T-cell (primary cell): ENCODE measurements around the gene PDRG1. TPM values are rescaled to one million over a fixed set of nuclear protein-coding genes. Genes with fewer than 3 reads are reported as not detected.

Experiments used
- ATAC-seq, 4 experiments: fragments of 200-7000 bp in 3 of 4; fragments of 150-1000 bp in 1 of 4; cut with Tn5 transposase; replicated peaks in 1 of 4; 1 replicate in 3 of 4; 2 replicates in 1 of 4; pipeline ENCODE4 v1.10.0; 2021; ENCODE audit warnings: moderate library complexity in 3 of 4, mild to moderate bottlenecking in 2 of 4, moderate number of reproducible peaks in 1 of 4
- CTCF ChIA-PET, 2 donors: fragments of 300-600 bp; sonication (Branson Sonifier 250); formaldehyde crosslinking; loops; one replicate each; lab custom pipeline; 2022; ENCODE audit warnings: antibody characterized with exemption in 2 of 2; lab: Charles Lee
- POLR2A ChIA-PET, 2 donors: fragments of 300-600 bp; sonication (Branson Sonifier 250); formaldehyde crosslinking; loops; one replicate each; lab custom pipeline; 2022; ENCODE audit warnings: antibody characterized with exemption in 2 of 2; lab: Charles Lee
- DNase-seq, 35 experiments: peaks; one replicate each; pipeline versions ENCODE4 v3.0.0 to v3.0.0-alpha.2; 2013 to 2023
- H3K27ac ChIP-seq: one replicate; pipeline ENCODE4 v1.5.1; 2013; ENCODE audit warnings: low read length
- H3K27me3 ChIP-seq, 2 experiments: replicated peaks in 1 of 2; 1 replicate in 1 of 2; 2 replicates in 1 of 2; pipeline versions ENCODE4 v1.6.1 to v1.7.0; 2013; ENCODE audit warnings: low read length in 1 of 2, mixed read lengths in 1 of 2; ENCODE audit not compliant: control insufficient read depth in 2 of 2, insufficient read depth in 2 of 2; ENCODE audit errors: extremely low read depth in 1 of 2
- H3K36me3 ChIP-seq, 2 donors: 1 replicate in 1 of 2; 2 replicates in 1 of 2; pipeline versions ENCODE4 v1.6.1 to v1.7.0; 2013; ENCODE audit warnings: low read length in 1 of 2; ENCODE audit not compliant: control insufficient read depth in 2 of 2, insufficient read depth in 1 of 2; ENCODE audit errors: extremely low read depth in 1 of 2
- H3K4me1 ChIP-seq, 2 experiments: 1 replicate in 1 of 2; 2 replicates in 1 of 2; pipeline versions ENCODE4 v1.6.1 to v1.7.0; 2013; ENCODE audit warnings: low read length in 2 of 2, mixed read lengths in 1 of 2; ENCODE audit not compliant: insufficient read depth in 2 of 2, control insufficient read depth in 1 of 2; ENCODE audit errors: extremely low read depth in 1 of 2
- H3K4me3 ChIP-seq, 2 donors: 1 replicate in 1 of 2; 2 replicates in 1 of 2; pipeline versions ENCODE4 v1.5.1 to v1.7.0; 2013; ENCODE audit warnings: mild to moderate bottlenecking in 2 of 2, low read length in 1 of 2, moderate library complexity in 1 of 2; ENCODE audit not compliant: control insufficient read depth in 1 of 2; ENCODE audit errors: extremely low read depth in 1 of 2
- H3K9me3 ChIP-seq: 2 replicates; pipeline ENCODE4 v1.7.0; 2013
- H3K27ac Mint-ChIP-seq, 2 donors: one replicate each; pipeline ENCODE4 v1.8.0; 2020 to 2021; ENCODE audit warnings: mild to moderate bottlenecking in 2 of 2, mixed read lengths in 2 of 2
- H3K27me3 Mint-ChIP-seq, 2 donors: one replicate each; pipeline ENCODE4 v1.8.0; 2021 to 2022; ENCODE audit warnings: mixed read lengths in 2 of 2
- H3K36me3 Mint-ChIP-seq: one replicate; pipeline ENCODE4 v1.8.0; 2021; ENCODE audit warnings: mixed read lengths
- H3K4me1 Mint-ChIP-seq, 3 donors: one replicate each; pipeline ENCODE4 v1.8.0; 2020 to 2022; ENCODE audit warnings: mixed read lengths in 3 of 3, mild to moderate bottlenecking in 1 of 3
- H3K4me3 Mint-ChIP-seq, 3 donors: one replicate each; pipeline ENCODE4 v1.8.0; 2020 to 2022; ENCODE audit warnings: mild to moderate bottlenecking in 3 of 3, mixed read lengths in 3 of 3, moderate library complexity in 3 of 3
- H3K9me3 Mint-ChIP-seq, 3 donors: one replicate each; pipeline ENCODE4 v1.8.0; 2020 to 2022; ENCODE audit warnings: mixed read lengths in 3 of 3
- WGBS: methylation state at CpG from one replicate; pipeline ENCODE4 v1.1.5; 2013; ENCODE audit warnings: missing lambda C conversion rate; ENCODE audit not compliant: insufficient coverage; 5-methylcytosine and 5-hydroxymethylcytosine counted together
- total RNA-seq, 35 experiments: library from RNA in 6 of 35; stranded (reverse) in 6 of 35; fragments of 120-200 nt in 1 of 35; gene quantifications; one replicate each; pipeline versions ENCODE4 v1.2.1 to v1.2.4 and lab custom pipeline; 2013 to 2026

The PDRG1 gene
- total RNA-seq, 5 donors from 2014 or later (not counting 1 experiment from before 2014, with no cell fraction given) = 7.5 to 14.5 (median 11.6) TPM

- no peaks in the 10 kb centered on the region for H3K9me3 ChIP-seq
- Mint-ChIP-seq H3K4me3 (no peak overlapping the region), H3K36me3 (peaks cover 38% of the 10 kb centered on the region), H3K27me3 (no peaks in the 10 kb centered on the region), H3K4me1 (peaks cover 31 to 36% (median 34%) of the 10 kb centered on the region in 3 donors), H3K9me3 (no peaks in the 10 kb centered on the region), H3K27ac (no peak overlapping the region)
- ChIA-PET CTCF (no interaction called here), POLR2A (no interaction called here)
- DNase-seq = no peak
- H3K27ac ChIP-seq = no peak overlapping the region
- no peaks in the 10 kb centered on the region for H3K27me3 ChIP-seq
- 100% methylated on average over 2 of the region's 2 CpGs for WGBS
- peaks cover 4 to 23% of the 10 kb centered on the region in 2 experiments for H3K4me1 ChIP-seq
- ATAC-seq = no peak
- no peak overlapping the region for H3K4me3 ChIP-seq
- peaks cover 22 to 64% of the 10 kb centered on the region in 2 donors for H3K36me3 ChIP-seq
These were observed 3.8 kb downstream of the PDRG1 start for GRCh38 chr20:31948008-31948407.

- Mint-ChIP-seq H3K4me3 (no peak overlapping the region), H3K27me3 (no peaks in the 10 kb centered on the region), H3K9me3 (no peaks in the 10 kb centered on the region), H3K27ac (no peak overlapping the region), H3K4me1 (peaks cover 16 to 22% (median 21%) of the 10 kb centered on the region in 3 donors), H3K36me3 (peaks cover 44% of the 10 kb centered on the region)
- H3K4me3 ChIP-seq = no peak overlapping the region
- no peaks in the 10 kb centered on the region for H3K27me3 ChIP-seq
- no peak overlapping the region for H3K27ac ChIP-seq
- WGBS = 97% methylated on average over 6 of the region's 6 CpGs
- ATAC-seq (no peak), DNase-seq (no peak)
- no peaks in the 10 kb centered on the region for H3K9me3 ChIP-seq
- CTCF ChIA-PET = no interaction called here
- POLR2A ChIA-PET = no interaction called here
- H3K4me1 ChIP-seq = peaks cover under 1 to 11% of the 10 kb centered on the region in 2 experiments
- H3K36me3 ChIP-seq = peaks cover 27 to 68% of the 10 kb centered on the region in 2 donors
These were observed 6.1 kb downstream of the PDRG1 start for GRCh38 chr20:31945785-31946184.

- H3K36me3 ChIP-seq = peaks cover 27 to 68% of the 10 kb centered on the region in 2 donors
- DNase-seq (no peak), ATAC-seq (no peak)
- no peaks in the 10 kb centered on the region for H3K9me3 ChIP-seq
- WGBS = 92% methylated on average over 2 of the region's 4 CpGs
- no peaks in the 10 kb centered on the region for H3K27me3 ChIP-seq
- Mint-ChIP-seq H3K4me3 (no peak overlapping the region), H3K4me1 (peaks cover 11 to 17% (median 16%) of the 10 kb centered on the region in 3 donors), H3K27ac (no peak overlapping the region), H3K9me3 (no peaks in the 10 kb centered on the region), H3K27me3 (no peaks in the 10 kb centered on the region), H3K36me3 (peaks cover 47% of the 10 kb centered on the region)
- CTCF ChIA-PET = no interaction called here
- no peak overlapping the region for H3K27ac ChIP-seq
- H3K4me3 ChIP-seq = no peak overlapping the region
- POLR2A ChIA-PET = no interaction called here
- peaks cover 0 to 6% of the 10 kb centered on the region in 2 experiments for H3K4me1 ChIP-seq
These were observed 6.5 kb downstream of the PDRG1 start for GRCh38 chr20:31945319-31945718.

GRCh38 chr20:31943052-31943471, 8.8 kb downstream of the PDRG1 start:
- H3K9me3 Mint-ChIP-seq = no peaks in the 10 kb centered on the region
- CTCF ChIA-PET = no interaction called here

GRCh38 chr20:31939661-31940060, 12.2 kb downstream of the PDRG1 start:
- Mint-ChIP-seq H3K27ac (no peak overlapping the region), H3K4me1 (no peaks in the 10 kb centered on the region), H3K36me3 (peaks cover 17% of the 10 kb centered on the region), H3K9me3 (no peaks in the 10 kb centered on the region), H3K27me3 (no peaks in the 10 kb centered on the region), H3K4me3 (no peak overlapping the region)
- POLR2A ChIA-PET = no interaction called here
- ATAC-seq (no peak), DNase-seq (no peak)
- Histone ChIP-seq H3K36me3 (peaks cover 5 to 18% of the 10 kb centered on the region in 2 donors), H3K4me1 (no peaks in the 10 kb centered on the region), H3K27me3 (peaks cover 0 to 2% of the 10 kb centered on the region in 2 experiments), H3K27ac (no peak overlapping the region), H3K4me3 (no peak overlapping the region), H3K9me3 (no peaks in the 10 kb centered on the region)
- CTCF ChIA-PET = no interaction called here
- WGBS = no CpG with 5 or more reads among the region's 2 CpGs

More at GRCh38 chr20:31943052-31943471, 8.8 kb downstream of the PDRG1 start:
- H3K27me3 ChIP-seq = no peaks in the 10 kb centered on the region
- Mint-ChIP-seq H3K27me3 (no peaks in the 10 kb centered on the region), H3K27ac (no peak overlapping the region), H3K4me1 (no peaks in the 10 kb centered on the region), H3K36me3 (peaks cover 34% of the 10 kb centered on the region), H3K4me3 (no peak overlapping the region)
- H3K4me3 ChIP-seq = no peak overlapping the region
- H3K4me1 ChIP-seq = no peaks in the 10 kb centered on the region
- H3K9me3 ChIP-seq = no peaks in the 10 kb centered on the region
- DNase-seq (no peak), ATAC-seq (no peak)
- POLR2A ChIA-PET = no interaction called here
- H3K36me3 ChIP-seq = peaks cover 24 to 52% of the 10 kb centered on the region in 2 donors
- H3K27ac ChIP-seq = no peak overlapping the region
- 89% methylated on average over 1 of the region's 2 CpGs for WGBS

GRCh38 chr20:31937820-31938219, 14.0 kb downstream of the PDRG1 start:
- Histone ChIP-seq H3K9me3 (no peaks in the 10 kb centered on the region), H3K27me3 (peaks cover 0 to 2% of the 10 kb centered on the region in 2 experiments), H3K4me3 (no peak overlapping the region), H3K36me3 (peaks cover 4 to 5% of the 10 kb centered on the region in 2 donors), H3K4me1 (no peaks in the 10 kb centered on the region), H3K27ac (no peak overlapping the region)
- Mint-ChIP-seq H3K4me3 (no peak overlapping the region), H3K27me3 (no peaks in the 10 kb centered on the region), H3K4me1 (no peaks in the 10 kb centered on the region), H3K27ac (no peak overlapping the region), H3K9me3 (no peaks in the 10 kb centered on the region), H3K36me3 (peaks cover 13% of the 10 kb centered on the region)
- ChIA-PET POLR2A (no interaction called here), CTCF (interaction anchor here in 1 of 2 donors (0.6 kb wide), 1 partner anchor 22 kb away, joined by 12 read pairs; no protein-coding TSS in a partner anchor)
- no CpG with 5 or more reads among the region's 1 CpG for WGBS
- ATAC-seq (no peak), DNase-seq (no peak)
